WTC11 (cell line): ENCODE measurements around the gene IFNGR1. TPM values are rescaled to one million over a fixed set of nuclear protein-coding genes. Genes with fewer than 3 reads are reported as not detected.
A peak's percentile ranks its signal among the peaks of the same experiment; 100 is the strongest.

Experiments
- ATAC-seq: fragments of 200-7000 bp; cut with Tn5 transposase; 2 replicates; pipeline ENCODE4 v1.10.0; 2021; ENCODE audit warnings: mild to moderate bottlenecking, moderate library complexity
- CTCF ChIA-PET: fragments of 300-600 bp; sonication (Branson Sonifier 250); formaldehyde crosslinking; loops from one replicate; lab custom pipeline; 2021; ENCODE audit warnings: antibody characterized with exemption; lab: Charles Lee
- POLR2A ChIA-PET: fragments of 350-600 bp; sonication (Branson Sonifier 250); formaldehyde crosslinking; loops from one replicate; lab custom pipeline; 2021; ENCODE audit warnings: antibody characterized with exemption; lab: Charles Lee
- DNase-seq: peaks from one replicate; pipeline ENCODE4 v3.0.0; 2021; ENCODE audit warnings: low spot score
- H3K27ac Mint-ChIP-seq: 2 replicates; pipeline ENCODE4 v1.8.0; 2021; ENCODE audit warnings: mixed read lengths
- H3K27me3 Mint-ChIP-seq: 2 replicates; pipeline ENCODE4 v1.8.0; 2021; ENCODE audit warnings: low read depth, mild to moderate bottlenecking, moderate library complexity, mixed read lengths
- H3K36me3 Mint-ChIP-seq: 2 replicates; pipeline ENCODE4 v1.8.0; 2021; ENCODE audit warnings: mixed read lengths
- H3K4me1 Mint-ChIP-seq: 2 replicates; pipeline ENCODE4 v1.8.0; 2022; ENCODE audit warnings: mixed read lengths
- H3K4me3 Mint-ChIP-seq: 2 replicates; pipeline ENCODE4 v1.8.0; 2021; ENCODE audit warnings: mild to moderate bottlenecking, moderate library complexity, mixed read lengths
- H3K9me3 Mint-ChIP-seq: 2 replicates; pipeline ENCODE4 v1.8.0; 2021; ENCODE audit warnings: mixed read lengths
- ATF1 ChIP-seq: sonication (generic); formaldehyde crosslinking; IDR thresholded peaks from 2 replicates; pipeline ENCODE4 v1.8.1; 2023; ENCODE audit warnings: mild to moderate bottlenecking, moderate library complexity, missing genetic modification reagents
- EMX1 ChIP-seq: fragments of 250-450 bp; sonication (Bioruptor Pico); IDR thresholded peaks from 2 replicates; pipeline ENCODE4 v1.8.0; 2021; ENCODE audit warnings: mild to moderate bottlenecking
- ESRRA ChIP-seq: sonication (generic); formaldehyde crosslinking; IDR thresholded peaks from 2 replicates; pipeline ENCODE4 v1.8.1; 2022; ENCODE audit warnings: mild to moderate bottlenecking, missing genetic modification reagents, borderline replicate concordance
- NFATC4 ChIP-seq: fragments of 250-450 bp; sonication (Bioruptor Pico); IDR thresholded peaks from 2 replicates; pipeline ENCODE4 v1.9.0; 2021; ENCODE audit warnings: mild to moderate bottlenecking
- NFE2L1 ChIP-seq: sonication (generic); formaldehyde crosslinking; IDR thresholded peaks from 2 replicates; pipeline ENCODE4 v1.8.1; 2023; ENCODE audit warnings: missing genetic modification reagents
- NFYB ChIP-seq: sonication (generic); formaldehyde crosslinking; conservative IDR thresholded peaks from 2 replicates; pipeline ENCODE4 v1.8.0; 2022; ENCODE audit warnings: low read depth, missing genetic modification reagents
- SMAD4 ChIP-seq: sonication (generic); formaldehyde crosslinking; IDR thresholded peaks from 2 replicates; pipeline ENCODE4 v1.8.0; 2022; ENCODE audit warnings: mild to moderate bottlenecking, missing genetic modification reagents
- ZBTB21 ChIP-seq: sonication (generic); formaldehyde crosslinking; IDR thresholded peaks from 2 replicates; pipeline ENCODE4 v1.8.1; 2023; ENCODE audit warnings: mild to moderate bottlenecking, missing genetic modification reagents, borderline replicate concordance
- ZNF138 ChIP-seq: sonication (generic); formaldehyde crosslinking; conservative IDR thresholded peaks from 2 replicates; pipeline ENCODE4 v1.8.1; 2022; ENCODE audit warnings: mild to moderate bottlenecking, moderate library complexity, missing genetic modification reagents
- ZNF232 ChIP-seq: sonication (generic); formaldehyde crosslinking; IDR thresholded peaks from 2 replicates; pipeline ENCODE4 v1.8.0; 2022; ENCODE audit warnings: mild to moderate bottlenecking, missing genetic modification reagents
- ZNF416 ChIP-seq: fragments of 250-450 bp; sonication (Bioruptor Pico); IDR thresholded peaks from 2 replicates; pipeline ENCODE4 v1.9.0; 2021; ENCODE audit warnings: mild to moderate bottlenecking, inconsistent platforms
- total RNA-seq: library from RNA; stranded (reverse); gene quantifications from 3 replicates; pipeline ENCODE4 v1.2.3, GENCODE V29; 2021
- TF ChIP-seq, protein P1 (sequence below): sonication (generic); formaldehyde crosslinking; IDR thresholded peaks from 2 replicates; pipeline ENCODE4 v1.8.0; 2022; ENCODE audit warnings: missing genetic modification reagents
- TF ChIP-seq, protein P2 (sequence below): sonication (generic); formaldehyde crosslinking; IDR thresholded peaks from 2 replicates; pipeline ENCODE4 v1.8.1; 2023; ENCODE audit warnings: mild to moderate bottlenecking, missing genetic modification reagents, moderate library complexity
- TF ChIP-seq, protein P3 (sequence below): sonication (generic); formaldehyde crosslinking; IDR thresholded peaks from 2 replicates; pipeline ENCODE4 v1.8.1; 2023; ENCODE audit warnings: mild to moderate bottlenecking, missing genetic modification reagents
- TF ChIP-seq, protein P4 (sequence below): sonication (generic); formaldehyde crosslinking; conservative IDR thresholded peaks from 2 replicates; pipeline ENCODE4 v1.8.1; 2022; ENCODE audit warnings: mild to moderate bottlenecking, missing genetic modification reagents
- TF ChIP-seq, protein P5 (sequence below): sonication (generic); formaldehyde crosslinking; IDR thresholded peaks from 2 replicates; pipeline ENCODE4 v1.8.0; 2023; ENCODE audit warnings: mild to moderate bottlenecking, missing genetic modification reagents

Gene IFNGR1
- total RNA-seq, 1 experiment from 2014 or later = 17.6 TPM

DNA sequence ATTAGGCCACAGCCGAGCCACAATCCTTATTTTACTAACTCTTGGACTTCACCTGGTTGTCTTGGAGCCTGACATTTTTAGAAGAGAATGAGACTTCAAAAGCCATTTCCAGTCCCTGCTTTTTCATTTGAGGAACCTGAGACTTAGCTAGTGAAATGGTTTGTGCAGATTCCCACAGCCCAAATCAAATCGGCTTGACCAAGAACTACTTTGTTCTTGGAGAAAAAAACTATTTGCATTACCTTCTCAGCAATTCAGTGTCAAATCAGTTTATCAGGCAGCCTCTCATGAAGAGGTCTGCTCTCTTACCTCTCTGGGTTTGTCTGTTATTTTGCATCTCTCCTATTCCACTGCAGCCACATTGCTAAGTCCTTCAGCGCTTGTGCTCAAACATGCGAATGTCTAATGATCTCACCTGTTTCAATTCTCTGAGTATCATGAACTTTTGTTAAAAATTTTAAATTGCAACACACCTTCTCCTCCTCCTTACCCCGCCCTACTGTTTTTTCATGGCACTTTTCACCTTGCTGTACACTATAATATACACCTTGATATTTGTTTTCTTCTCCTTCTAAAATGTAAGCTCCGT lies 573 bp upstream of the IFNGR1 start:
- no peaks in the 10 kb centered on the region for H3K36me3 Mint-ChIP-seq
- DNase-seq (no peak), ATAC-seq (peak; percentile 5)
- ChIA-PET CTCF (interaction anchor here (0.8 kb wide), 1 partner anchor 95 kb away, joined by 3 read pairs; no protein-coding TSS in a partner anchor), POLR2A (no interaction called here)
- H3K9me3 Mint-ChIP-seq = no peaks in the 10 kb centered on the region; the same call in 1 of the 2 replicates
- TF ChIP-seq ZNF232 (CRISPR knock-in tag) = no peak
- TF ChIP-seq ESRRA (CRISPR knock-in tag) = no peak
- TF ChIP-seq ZNF416 (CRISPR knock-in tag) = no peak
- TF ChIP-seq NFE2L1 (CRISPR knock-in tag) = no peak
- TF ChIP-seq, protein P1, sequence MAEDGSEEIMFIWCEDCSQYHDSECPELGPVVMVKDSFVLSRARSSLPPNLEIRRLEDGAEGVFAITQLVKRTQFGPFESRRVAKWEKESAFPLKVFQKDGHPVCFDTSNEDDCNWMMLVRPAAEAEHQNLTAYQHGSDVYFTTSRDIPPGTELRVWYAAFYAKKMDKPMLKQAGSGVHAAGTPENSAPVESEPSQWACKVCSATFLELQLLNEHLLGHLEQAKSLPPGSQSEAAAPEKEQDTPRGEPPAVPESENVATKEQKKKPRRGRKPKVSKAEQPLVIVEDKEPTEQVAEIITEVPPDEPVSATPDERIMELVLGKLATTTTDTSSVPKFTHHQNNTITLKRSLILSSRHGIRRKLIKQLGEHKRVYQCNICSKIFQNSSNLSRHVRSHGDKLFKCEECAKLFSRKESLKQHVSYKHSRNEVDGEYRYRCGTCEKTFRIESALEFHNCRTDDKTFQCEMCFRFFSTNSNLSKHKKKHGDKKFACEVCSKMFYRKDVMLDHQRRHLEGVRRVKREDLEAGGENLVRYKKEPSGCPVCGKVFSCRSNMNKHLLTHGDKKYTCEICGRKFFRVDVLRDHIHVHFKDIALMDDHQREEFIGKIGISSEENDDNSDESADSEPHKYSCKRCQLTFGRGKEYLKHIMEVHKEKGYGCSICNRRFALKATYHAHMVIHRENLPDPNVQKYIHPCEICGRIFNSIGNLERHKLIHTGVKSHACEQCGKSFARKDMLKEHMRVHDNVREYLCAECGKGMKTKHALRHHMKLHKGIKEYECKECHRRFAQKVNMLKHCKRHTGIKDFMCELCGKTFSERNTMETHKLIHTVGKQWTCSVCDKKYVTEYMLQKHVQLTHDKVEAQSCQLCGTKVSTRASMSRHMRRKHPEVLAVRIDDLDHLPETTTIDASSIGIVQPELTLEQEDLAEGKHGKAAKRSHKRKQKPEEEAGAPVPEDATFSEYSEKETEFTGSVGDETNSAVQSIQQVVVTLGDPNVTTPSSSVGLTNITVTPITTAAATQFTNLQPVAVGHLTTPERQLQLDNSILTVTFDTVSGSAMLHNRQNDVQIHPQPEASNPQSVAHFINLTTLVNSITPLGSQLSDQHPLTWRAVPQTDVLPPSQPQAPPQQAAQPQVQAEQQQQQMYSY (CRISPR knock-in tag) = no peak
- no peak for TF ChIP-seq NFYB
- TF ChIP-seq, protein P2, sequence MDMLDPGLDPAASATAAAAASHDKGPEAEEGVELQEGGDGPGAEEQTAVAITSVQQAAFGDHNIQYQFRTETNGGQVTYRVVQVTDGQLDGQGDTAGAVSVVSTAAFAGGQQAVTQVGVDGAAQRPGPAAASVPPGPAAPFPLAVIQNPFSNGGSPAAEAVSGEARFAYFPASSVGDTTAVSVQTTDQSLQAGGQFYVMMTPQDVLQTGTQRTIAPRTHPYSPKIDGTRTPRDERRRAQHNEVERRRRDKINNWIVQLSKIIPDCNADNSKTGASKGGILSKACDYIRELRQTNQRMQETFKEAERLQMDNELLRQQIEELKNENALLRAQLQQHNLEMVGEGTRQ (CRISPR knock-in tag) = no peak
- TF ChIP-seq, protein P3, sequence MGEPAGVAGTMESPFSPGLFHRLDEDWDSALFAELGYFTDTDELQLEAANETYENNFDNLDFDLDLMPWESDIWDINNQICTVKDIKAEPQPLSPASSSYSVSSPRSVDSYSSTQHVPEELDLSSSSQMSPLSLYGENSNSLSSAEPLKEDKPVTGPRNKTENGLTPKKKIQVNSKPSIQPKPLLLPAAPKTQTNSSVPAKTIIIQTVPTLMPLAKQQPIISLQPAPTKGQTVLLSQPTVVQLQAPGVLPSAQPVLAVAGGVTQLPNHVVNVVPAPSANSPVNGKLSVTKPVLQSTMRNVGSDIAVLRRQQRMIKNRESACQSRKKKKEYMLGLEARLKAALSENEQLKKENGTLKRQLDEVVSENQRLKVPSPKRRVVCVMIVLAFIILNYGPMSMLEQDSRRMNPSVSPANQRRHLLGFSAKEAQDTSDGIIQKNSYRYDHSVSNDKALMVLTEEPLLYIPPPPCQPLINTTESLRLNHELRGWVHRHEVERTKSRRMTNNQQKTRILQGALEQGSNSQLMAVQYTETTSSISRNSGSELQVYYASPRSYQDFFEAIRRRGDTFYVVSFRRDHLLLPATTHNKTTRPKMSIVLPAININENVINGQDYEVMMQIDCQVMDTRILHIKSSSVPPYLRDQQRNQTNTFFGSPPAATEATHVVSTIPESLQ (CRISPR knock-in tag) = no peak
- no peak for TF ChIP-seq EMX1 (CRISPR knock-in tag)
- no peak for TF ChIP-seq SMAD4
- no peak for TF ChIP-seq ZNF138
- TF ChIP-seq ATF1 (CRISPR knock-in tag) = no peak
- TF ChIP-seq, protein P4, sequence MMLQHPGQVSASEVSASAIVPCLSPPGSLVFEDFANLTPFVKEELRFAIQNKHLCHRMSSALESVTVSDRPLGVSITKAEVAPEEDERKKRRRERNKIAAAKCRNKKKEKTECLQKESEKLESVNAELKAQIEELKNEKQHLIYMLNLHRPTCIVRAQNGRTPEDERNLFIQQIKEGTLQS (CRISPR knock-in tag) = no peak
- peak overlapping the region; percentile 95 for H3K4me3 Mint-ChIP-seq
- no peaks in the 10 kb centered on the region for H3K27me3 Mint-ChIP-seq
- H3K4me1 Mint-ChIP-seq = peaks cover 23% of the 10 kb centered on the region
- peak overlapping the region; percentile 57 for H3K27ac Mint-ChIP-seq

DNA sequence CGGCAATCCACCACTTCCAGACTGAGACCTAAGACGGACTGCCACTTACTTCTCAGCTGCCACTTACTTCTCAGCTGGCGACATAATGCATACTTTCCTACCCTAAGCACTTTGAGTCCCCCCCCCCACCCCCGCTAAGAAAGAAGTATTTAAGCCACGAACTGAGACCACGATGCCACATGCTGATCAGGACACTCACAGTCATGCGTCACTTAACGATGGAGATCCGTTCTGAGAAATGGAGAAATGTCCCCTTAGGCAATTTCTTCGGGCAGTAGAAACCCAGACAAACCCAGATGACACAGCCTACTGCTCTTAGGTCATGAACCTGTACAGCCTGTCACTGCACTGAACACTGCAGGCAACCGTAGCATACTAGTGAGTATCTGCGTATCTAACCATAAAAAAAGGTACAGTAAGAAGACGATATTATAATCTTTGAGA lies 690 bp downstream of the IFNGR1 start:
- Mint-ChIP-seq H3K4me1 (peaks cover 35% of the 10 kb centered on the region), H3K36me3 (0 out of 2 replicates have a peak, but pooled peaks cover under 1% of the 10 kb centered on the region), H3K4me3 (peak overlapping the region; percentile 95), H3K27ac (peak overlapping the region; percentile 96), H3K27me3 (no peaks in the 10 kb centered on the region)
- ATAC-seq = no peak
- DNase-seq = no peak
- CTCF ChIA-PET = interaction anchor here (1.2 kb wide), 1 partner anchor 135 kb away, joined by 3 read pairs; no protein-coding TSS in a partner anchor
- TF ChIP-seq, protein P5, sequence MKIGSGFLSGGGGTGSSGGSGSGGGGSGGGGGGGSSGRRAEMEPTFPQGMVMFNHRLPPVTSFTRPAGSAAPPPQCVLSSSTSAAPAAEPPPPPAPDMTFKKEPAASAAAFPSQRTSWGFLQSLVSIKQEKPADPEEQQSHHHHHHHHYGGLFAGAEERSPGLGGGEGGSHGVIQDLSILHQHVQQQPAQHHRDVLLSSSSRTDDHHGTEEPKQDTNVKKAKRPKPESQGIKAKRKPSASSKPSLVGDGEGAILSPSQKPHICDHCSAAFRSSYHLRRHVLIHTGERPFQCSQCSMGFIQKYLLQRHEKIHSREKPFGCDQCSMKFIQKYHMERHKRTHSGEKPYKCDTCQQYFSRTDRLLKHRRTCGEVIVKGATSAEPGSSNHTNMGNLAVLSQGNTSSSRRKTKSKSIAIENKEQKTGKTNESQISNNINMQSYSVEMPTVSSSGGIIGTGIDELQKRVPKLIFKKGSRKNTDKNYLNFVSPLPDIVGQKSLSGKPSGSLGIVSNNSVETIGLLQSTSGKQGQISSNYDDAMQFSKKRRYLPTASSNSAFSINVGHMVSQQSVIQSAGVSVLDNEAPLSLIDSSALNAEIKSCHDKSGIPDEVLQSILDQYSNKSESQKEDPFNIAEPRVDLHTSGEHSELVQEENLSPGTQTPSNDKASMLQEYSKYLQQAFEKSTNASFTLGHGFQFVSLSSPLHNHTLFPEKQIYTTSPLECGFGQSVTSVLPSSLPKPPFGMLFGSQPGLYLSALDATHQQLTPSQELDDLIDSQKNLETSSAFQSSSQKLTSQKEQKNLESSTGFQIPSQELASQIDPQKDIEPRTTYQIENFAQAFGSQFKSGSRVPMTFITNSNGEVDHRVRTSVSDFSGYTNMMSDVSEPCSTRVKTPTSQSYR (CRISPR knock-in tag) = no peak
- no peak for TF ChIP-seq ZBTB21 (CRISPR knock-in tag)
- TF ChIP-seq NFATC4 (CRISPR knock-in tag) = no peak
- TF ChIP-seq ZNF232 (CRISPR knock-in tag) = no peak
- TF ChIP-seq, all 79 proteins: peak for 0
- H3K9me3 Mint-ChIP-seq = no peaks in the 10 kb centered on the region; the same call in 1 of the 2 replicates
- POLR2A ChIA-PET = no interaction called here
